GM21576 (cell line): Measurements from ENCODE around the gene TLL1.

Source experiments
- ATAC-seq: cut with Tn5 transposase; IDR thresholded peaks from one replicate; pipeline ENCODE4 v1.9.1; 2021; ENCODE audit warnings: mild to moderate bottlenecking, moderate library complexity; ENCODE audit not compliant: unreplicated experiment

The TLL1 gene

DNA sequence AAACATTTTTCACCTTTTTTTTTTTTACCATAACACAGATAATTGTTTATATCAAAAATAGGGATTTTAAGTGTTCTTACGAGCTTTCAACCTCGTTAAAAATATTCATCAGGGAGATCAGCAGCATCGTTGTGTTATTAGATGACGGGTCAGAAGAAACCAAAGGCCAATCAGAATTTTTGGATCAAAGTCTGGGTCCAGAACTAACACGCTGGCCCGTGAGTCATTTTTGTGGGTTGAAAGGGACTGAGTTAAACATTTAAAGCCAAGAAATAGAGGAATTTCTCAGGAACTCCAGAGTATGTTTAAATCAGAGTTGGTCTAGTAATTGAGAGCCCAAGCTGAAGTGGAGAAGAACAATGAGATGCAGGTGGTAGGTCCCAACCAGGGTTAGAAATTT, 170.8 kb downstream of the TLL1 start:
- no peak for ATAC-seq

DNA sequence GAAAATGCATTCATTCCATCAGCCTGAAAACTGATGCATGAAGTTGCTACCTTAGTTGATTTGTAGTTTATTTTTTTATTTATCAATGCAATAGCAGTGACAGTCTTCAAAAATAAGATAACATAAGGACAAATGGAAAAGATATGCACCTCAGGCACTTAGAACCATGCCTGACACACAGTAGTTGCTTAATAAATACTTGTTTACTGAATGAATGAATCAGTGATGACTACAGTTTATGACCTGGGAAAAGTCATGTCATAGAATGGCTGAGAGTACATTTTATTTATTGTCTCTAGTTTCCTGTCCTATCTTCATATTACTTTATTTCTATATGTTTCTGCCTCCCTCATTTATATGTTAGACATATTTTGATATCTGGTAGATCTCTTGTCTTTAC, 171.8 kb downstream of the TLL1 start:
- no peak for ATAC-seq

DNA sequence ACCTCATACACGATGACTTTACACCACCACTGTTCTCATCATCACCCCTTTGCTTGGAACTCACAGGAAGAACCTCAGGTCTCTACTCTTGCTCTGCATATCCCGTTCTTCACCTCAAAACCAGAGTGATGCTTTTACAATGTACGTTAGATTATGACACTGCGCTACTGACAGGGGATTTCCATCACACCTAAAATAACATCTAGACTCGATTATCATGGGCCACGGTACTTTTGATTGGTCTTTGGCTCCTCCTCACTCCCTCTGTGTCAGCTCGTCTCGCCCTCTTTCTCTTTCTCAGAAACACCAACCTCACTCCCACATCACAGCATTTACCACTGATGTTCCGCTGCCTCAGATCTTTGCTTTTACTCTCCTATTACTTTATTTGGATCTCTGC, 172.4 kb downstream of the TLL1 start:
- ATAC-seq = peak; percentile 69

DNA sequence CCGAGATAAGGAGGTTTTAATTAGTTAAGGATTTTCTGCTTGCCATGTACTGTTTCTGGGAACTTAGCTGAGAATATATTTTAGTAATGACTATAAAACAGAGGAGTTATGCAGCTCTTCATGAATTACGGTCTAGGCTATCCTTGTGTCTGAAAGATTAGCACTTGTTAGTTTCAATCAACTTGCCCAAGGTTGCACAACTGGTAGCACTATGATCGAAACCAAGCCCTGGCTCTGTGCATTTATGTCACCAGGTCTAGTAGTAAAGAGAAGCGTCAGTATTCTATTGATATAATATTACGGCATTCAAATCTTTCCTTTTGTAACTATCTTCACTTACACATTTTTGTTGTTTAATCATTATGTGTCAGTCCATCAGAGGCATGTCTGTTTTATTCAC, 176.0 kb downstream of the TLL1 start:
- ATAC-seq = no peak

DNA sequence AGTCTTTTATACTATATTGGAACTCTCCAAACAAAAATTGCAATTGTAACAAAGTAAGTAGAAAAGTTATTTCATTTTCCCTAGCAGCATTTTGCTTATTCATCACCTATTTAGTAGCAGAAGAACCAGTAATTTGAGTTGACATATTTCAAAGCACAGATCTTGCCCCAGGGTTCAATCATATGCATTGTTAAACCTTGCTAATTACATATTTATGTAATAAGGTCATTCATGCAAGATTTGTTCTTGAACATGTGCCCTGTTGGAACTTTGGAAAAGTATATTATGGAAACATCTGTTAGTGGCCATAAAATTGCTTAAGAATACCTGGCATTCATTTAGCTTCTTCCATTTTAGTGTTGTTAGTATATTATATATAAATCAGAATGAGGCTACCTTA, 191.7 kb downstream of the TLL1 start:
- no peak for ATAC-seq

- no peak for ATAC-seq
Observed at GRCh38 chr4:166065324-166065723, 192.3 kb downstream of the TLL1 start.

DNA sequence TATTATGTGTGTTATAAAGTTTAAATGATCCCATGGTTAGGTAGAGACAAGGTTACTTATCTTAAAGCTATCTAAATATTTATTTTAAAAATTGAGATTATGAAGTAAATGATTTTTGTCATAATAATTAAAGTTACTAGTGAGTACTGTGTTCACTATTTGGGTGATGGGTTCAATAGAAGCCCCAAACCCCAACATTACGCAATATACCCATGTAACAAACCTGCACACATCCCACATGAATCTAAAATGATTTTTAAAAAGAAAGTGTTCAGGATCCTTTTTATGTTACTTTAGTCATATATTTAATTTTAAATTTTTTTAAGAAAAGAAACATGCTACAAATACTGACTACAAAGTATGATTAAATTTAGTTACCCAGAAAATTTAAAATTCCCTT, 193.9 kb downstream of the TLL1 start:
- ATAC-seq = no peak

DNA sequence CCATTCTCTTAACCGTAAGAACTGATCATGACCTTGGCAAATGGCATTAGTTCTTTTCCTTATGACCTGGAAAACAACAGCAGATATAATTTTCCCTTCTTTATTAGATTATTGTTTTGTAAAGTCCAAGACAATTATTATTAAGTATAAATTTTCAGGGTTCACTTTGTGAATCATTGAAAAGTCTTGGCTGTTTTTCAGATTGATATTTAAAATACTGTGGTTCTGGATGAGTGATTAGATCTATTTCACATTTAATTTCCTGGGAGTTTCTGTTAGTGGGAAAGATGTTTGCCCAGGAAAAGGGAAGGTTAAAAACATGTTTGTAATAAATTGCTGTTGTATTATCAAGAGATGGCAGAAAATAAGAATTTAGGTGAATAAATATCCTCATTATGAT, 194.9 kb downstream of the TLL1 start:
- no peak for ATAC-seq

- ATAC-seq = no peak
Observed at GRCh38 chr4:166073783-166074182, 200.7 kb downstream of the TLL1 start.

GRCh38 chr4:166075599-166075998, 202.6 kb downstream of the TLL1 start:
- ATAC-seq = no peak

GRCh38 chr4:166077782-166078181, 204.7 kb downstream of the TLL1 start:
- ATAC-seq = no peak

DNA sequence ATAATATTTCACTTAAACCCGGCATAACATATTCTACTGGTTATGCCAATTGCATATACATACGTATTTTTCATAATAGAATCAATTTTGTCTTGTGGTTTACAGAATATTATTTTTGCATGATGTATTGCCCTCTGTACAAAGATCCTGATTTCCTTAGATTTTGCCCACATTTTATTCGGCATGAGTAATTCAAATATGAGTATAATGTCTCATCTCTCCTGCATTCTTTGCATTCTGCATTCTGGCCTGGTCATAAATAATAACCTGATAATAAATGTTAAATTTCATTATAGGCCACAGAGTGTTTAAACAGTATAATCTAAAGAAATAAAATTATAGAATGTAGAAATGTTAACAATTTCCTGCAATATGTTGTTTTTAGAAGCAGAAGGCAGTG, 205.3 kb downstream of the TLL1 start:
- ATAC-seq = no peak

DNA sequence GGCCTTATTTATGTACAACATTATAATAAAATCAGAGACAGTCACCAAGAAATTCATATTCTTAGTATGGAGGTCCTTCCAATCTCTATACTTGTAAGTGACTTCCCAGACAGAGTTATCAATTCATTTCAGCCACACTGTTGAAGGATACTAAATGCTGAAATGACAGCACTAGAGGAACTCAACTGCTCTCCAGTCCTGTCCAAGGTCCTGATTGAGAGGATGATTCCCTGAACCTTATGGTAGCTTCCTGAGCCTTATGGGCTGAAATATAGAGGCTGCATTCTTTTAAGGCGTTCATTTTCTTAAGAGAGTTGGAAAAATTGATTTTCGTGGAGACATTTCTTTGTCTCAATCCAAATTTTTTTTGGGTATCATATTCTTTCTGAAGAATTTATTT, 205.9 kb downstream of the TLL1 start:
- ATAC-seq = no peak

GRCh38 chr4:166087569-166087968, 214.5 kb downstream of the TLL1 start:
- no peak for ATAC-seq

DNA sequence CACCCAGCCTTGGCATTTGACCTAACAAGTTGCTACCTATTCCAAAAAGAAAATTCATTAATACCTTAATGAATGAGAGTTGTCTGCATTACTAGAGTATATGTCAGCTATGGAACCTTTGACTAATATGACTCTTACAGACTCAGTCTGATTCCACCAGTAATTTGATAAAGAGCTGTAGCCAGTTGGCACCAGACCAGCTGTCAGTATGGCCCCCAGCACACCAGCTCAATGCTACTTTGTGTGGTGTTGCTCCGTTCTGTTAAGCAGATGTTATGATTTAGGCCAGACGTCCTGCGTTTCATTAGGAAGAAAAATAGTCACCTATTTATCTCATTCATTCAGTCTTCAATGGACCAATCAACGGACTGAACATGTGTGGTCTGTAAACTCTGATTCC, 215.5 kb downstream of the TLL1 start:
- no peak for ATAC-seq

DNA sequence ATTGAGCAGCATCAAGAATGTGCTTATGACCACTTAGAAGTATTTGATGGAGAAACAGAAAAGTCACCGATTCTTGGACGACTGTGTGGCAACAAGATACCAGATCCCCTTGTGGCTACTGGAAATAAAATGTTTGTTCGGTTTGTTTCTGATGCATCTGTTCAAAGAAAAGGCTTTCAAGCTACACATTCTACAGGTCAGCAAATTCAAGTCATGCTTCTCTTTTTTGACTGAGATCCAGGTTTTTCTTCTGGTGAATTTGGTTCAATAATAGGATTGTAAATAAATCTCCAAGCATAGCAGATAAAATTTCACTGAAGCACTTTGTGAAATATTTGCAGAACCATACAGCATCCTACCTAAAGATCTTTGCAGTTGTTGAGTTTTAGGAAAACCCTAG, 218.1 kb downstream of the TLL1 start:
- no peak for ATAC-seq

DNA sequence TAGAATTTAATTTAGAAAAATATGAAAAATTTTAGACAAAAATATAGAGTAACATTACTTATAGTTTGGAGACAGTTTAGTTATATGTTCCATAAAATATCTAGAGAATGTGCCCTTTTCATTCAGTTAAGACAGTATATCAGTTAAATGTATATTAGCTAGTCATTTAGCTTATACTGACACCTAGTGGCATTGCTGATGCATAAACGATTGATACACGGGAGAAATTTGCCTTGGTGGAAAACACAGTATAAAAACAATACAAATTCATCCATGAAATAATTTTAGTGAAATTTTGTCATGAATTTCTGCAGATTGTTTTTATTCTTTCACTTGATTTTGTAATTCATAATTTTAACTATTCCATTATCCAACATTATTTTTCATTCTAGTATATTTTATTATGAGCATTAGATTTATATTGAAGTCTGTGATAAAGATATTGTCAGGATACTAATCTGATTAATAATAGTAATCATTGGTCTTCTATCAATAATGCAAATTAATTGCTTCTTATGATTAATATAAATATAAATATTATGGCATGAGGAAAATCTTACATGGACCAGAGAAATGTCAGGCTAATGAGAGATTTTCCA, 219.0 kb downstream of the TLL1 start:
- ATAC-seq = no peak

- ATAC-seq = no peak
Observed at GRCh38 chr4:166092797-166093290, 219.8 kb downstream of the TLL1 start.

DNA sequence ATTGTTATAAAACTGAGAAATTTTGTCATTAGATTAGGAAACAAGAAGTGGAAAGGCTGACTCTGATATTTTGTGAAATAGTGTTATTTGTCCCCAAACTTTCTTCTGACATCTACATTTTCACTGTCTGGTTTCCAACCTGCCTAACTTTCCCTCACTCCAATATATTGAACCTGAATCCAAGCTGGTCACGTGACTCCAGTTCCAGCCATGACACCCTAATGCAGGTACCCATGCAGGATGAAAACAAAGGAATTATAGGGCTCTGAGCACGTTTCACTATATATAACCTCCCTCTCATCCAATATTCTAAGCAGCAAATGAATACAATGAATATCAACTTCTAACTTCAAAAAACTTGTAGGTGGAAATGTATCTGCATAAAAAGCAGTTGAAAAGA, 231.6 kb downstream of the TLL1 start:
- no peak for ATAC-seq

GRCh38 chr4:166121897-166122296, 248.9 kb downstream of the TLL1 start:
- no peak for ATAC-seq

GRCh38 chr4:166123546-166123945, 250.5 kb downstream of the TLL1 start:
- ATAC-seq = no peak

DNA sequence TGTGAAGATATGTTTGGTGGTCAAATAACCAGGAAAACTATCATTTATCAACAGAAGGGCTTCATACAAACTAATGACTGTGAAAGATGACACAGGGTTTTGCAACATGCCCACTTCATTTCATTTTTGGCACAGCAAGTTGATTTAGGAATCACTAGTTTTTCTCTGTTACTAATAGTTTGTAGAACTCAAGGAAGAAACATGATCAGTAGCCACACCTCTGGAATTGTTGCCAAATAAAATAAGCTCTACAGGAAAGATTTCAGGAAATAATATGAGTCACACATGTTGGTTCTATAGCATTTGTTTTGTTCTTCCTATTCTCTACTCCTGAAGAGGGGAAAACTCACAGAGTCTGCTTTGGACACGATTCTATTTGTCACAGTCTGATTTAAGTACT, 255.4 kb downstream of the TLL1 start:
- ATAC-seq = no peak

- no peak for ATAC-seq
Observed at GRCh38 chr4:166134285-166134684, 261.2 kb downstream of the TLL1 start.
